Measurements from ENCODE around the gene FCER2.

The FCER2 gene

GRCh38 chr19:7642295-7643030 lies 59.5 kb downstream of the FCER2 start:
- DNase-seq (ENCODE audit: low read depth) = no peak
- no peak for TF ChIP-seq CTCF (IDR thresholded peaks at IDR 0.05; ENCODE audit: control insufficient read depth, insufficient read depth, low read depth, low read length, missing control alignments)
- no peak overlapping the region for H3K4me3 ChIP-seq (ENCODE audit: control insufficient read depth, low read depth, low read length)

GRCh38 chr19:7641290-7642276 lies 60.3 kb downstream of the FCER2 start:
- no peak for TF ChIP-seq CTCF (IDR thresholded peaks at IDR 0.05; ENCODE audit: control insufficient read depth, insufficient read depth, low read depth, low read length, missing control alignments)
- no peak overlapping the region for H3K4me3 ChIP-seq (ENCODE audit: control insufficient read depth, low read depth, low read length)
- DNase-seq (ENCODE audit: low read depth) = no peak

GRCh38 chr19:7640803-7641202 lies 61.1 kb downstream of the FCER2 start:
- DNase-seq (ENCODE audit: low read depth) = no peak
- no peak overlapping the region for H3K4me3 ChIP-seq (ENCODE audit: control insufficient read depth, low read depth, low read length)
- TF ChIP-seq CTCF (IDR thresholded peaks at IDR 0.05; ENCODE audit: control insufficient read depth, insufficient read depth, low read depth, low read length, missing control alignments) = no peak

GRCh38 chr19:7639863-7640348 lies 62.0 kb downstream of the FCER2 start:
- DNase-seq (ENCODE audit: low read depth) = no peak
- H3K4me3 ChIP-seq (ENCODE audit: control insufficient read depth, low read depth, low read length) = no peak overlapping the region
- no peak for TF ChIP-seq CTCF (IDR thresholded peaks at IDR 0.05; ENCODE audit: control insufficient read depth, insufficient read depth, low read depth, low read length, missing control alignments)

- TF ChIP-seq CTCF (IDR thresholded peaks at IDR 0.05; ENCODE audit: control insufficient read depth, insufficient read depth, low read depth, low read length, missing control alignments) = no peak
- DNase-seq (ENCODE audit: low read depth) = no peak
- no peak overlapping the region for H3K4me3 ChIP-seq (ENCODE audit: control insufficient read depth, low read depth, low read length)
Observed at GRCh38 chr19:7638802-7639465, 63.0 kb downstream of the FCER2 start.
